AG09319 (cell line): ENCODE measurements around the gene SIPA1L3.

Source experiments
- DNase-seq: peaks from one replicate; pipeline ENCODE4 v3.0.0-alpha.2; 2010; ENCODE audit warnings: low read depth; ENCODE audit errors: extremely low read depth
- CTCF ChIP-seq: IDR thresholded peaks from 2 replicates; pipeline ENCODE4 v1.5.1; 2011; ENCODE audit warnings: low read depth, mild to moderate bottlenecking, inconsistent platforms, low read length, moderate library complexity

Gene SIPA1L3

GRCh38 chr19:37899453-37899852 lies 7.6 kb upstream of the SIPA1L3 start:
- no peak for TF ChIP-seq CTCF
- no peak for DNase-seq

DNA sequence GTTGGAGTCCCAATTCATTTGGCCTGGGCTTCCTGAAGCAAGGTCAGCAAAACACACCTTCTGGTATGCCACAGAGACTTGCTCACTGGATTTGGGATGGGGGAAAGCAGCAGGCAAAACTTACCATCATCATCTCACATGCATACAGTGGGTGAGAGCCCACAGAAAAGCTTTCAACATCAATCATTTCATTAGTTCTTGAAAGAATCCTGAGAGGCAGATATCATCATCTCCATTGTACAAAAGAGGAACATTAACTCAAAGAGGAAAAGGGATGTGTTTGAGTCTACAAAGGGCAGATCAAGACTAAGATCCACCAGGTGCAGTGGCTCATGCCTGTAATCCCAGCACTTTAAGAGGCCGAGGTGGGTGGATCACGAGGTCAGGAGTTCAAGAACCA lies 7.0 kb upstream of the SIPA1L3 start:
- no peak for TF ChIP-seq CTCF
- DNase-seq, result no peak

GRCh38 chr19:37902668-37903067 lies 4.3 kb upstream of the SIPA1L3 start:
- DNase-seq, result peak; percentile 39
- peak; percentile 79 for TF ChIP-seq CTCF

- no peak for TF ChIP-seq CTCF
Measured at GRCh38 chr19:37903096-37903495, 3.9 kb upstream of the SIPA1L3 start.

GRCh38 chr19:37905946-37906868 lies 801 bp upstream of the SIPA1L3 start, which contains the start of gene WDR87:
WDR87 (minus strand) TSS chr19:37906594; CDS start chr19:37898239, 8,355 bp downstream.
- DNase-seq, result no peak
- TF ChIP-seq CTCF, result no peak

More at GRCh38 chr19:37903096-37903495, 3.9 kb upstream of the SIPA1L3 start:
- no peak for DNase-seq

- DNase-seq, result no peak
- no peak for TF ChIP-seq CTCF
Measured at GRCh38 chr19:37907735-37908455, 887 bp downstream of the SIPA1L3 start.

- DNase-seq, result no peak
- no peak for TF ChIP-seq CTCF
Measured at GRCh38 chr19:37909661-37910199, 2.7 kb downstream of the SIPA1L3 start.
